ENCODE results near the gene PRR14L.

PRR14L gene

GRCh38 chr22:31753005-31753633 lies 3.2 kb upstream of the PRR14L start:
- ChIA-PET CTCF (interaction anchor here (0.6 to 2.5 kb wide), 2 partner anchors 65 to 217 kb away, joined by 5 to 11 read pairs; no protein-coding TSS in a partner anchor), POLR2A (interaction anchor here (0.6 to 2.9 kb wide), 29 partner anchors 9 to 241 kb away, joined by 3 to 35 read pairs (median 5); partner anchors contain the start of genes PISD and YWHAH)
- TF ChIP-seq FOXM1 (IDR thresholded peaks at IDR 0.05; ENCODE audit: borderline replicate concordance) (no peak), ARNT (IDR thresholded peaks at IDR 0.05) (no peak), ELF4 (IDR thresholded peaks at IDR 0.05) (no peak), PKNOX1 (IDR thresholded peaks at IDR 0.05) (no peak), FOXK2 (IDR thresholded peaks at IDR 0.05) (no peak), SP1 (IDR thresholded peaks at IDR 0.05) (no peak), FOXA1 (IDR thresholded peaks at IDR 0.05) (no peak)
- DNase-seq (ENCODE audit: extremely low spot score), result peak; percentile 54

- ChIA-PET POLR2A (interaction anchor here (0.6 to 2.9 kb wide), 22 partner anchors 8 to 1431 kb away, joined by 3 to 35 read pairs (median 6); partner anchors contain the start of genes PISD and YWHAH), CTCF (interaction anchor here (2.5 kb wide), 1 partner anchor 218 kb away, joined by 11 read pairs; no protein-coding TSS in a partner anchor)
- no peak for DNase-seq (ENCODE audit: extremely low spot score)
These were observed 2.3 kb upstream of the PRR14L start for GRCh38 chr22:31752096-31752847.

GRCh38 chr22:31750365-31751284 lies 693 bp upstream of the PRR14L start:
- TF ChIP-seq LEF1 (IDR thresholded peaks at IDR 0.05; ENCODE audit: borderline replicate concordance), result no peak
- TF ChIP-seq HDGF (IDR thresholded peaks at IDR 0.05; ENCODE audit: borderline replicate concordance), result no peak
- no peak for TF ChIP-seq TARDBP (IDR thresholded peaks at IDR 0.05)
- no peak for TF ChIP-seq BHLHE40 (IDR thresholded peaks at IDR 0.05; ENCODE audit: borderline replicate concordance)
- TF ChIP-seq PKNOX1 (IDR thresholded peaks at IDR 0.05), result no peak
- TF ChIP-seq ELF4 (IDR thresholded peaks at IDR 0.05), result no peak
- TF ChIP-seq L3MBTL2 (conservative IDR thresholded peaks at IDR 0.05), result no peak
- TF ChIP-seq FOXK2 (IDR thresholded peaks at IDR 0.05), result no peak
- no peak for TF ChIP-seq NFRKB (IDR thresholded peaks at IDR 0.05)
- TF ChIP-seq FOXA1 (IDR thresholded peaks at IDR 0.05), result no peak
- TF ChIP-seq SP1 (IDR thresholded peaks at IDR 0.05), result no peak
- TF ChIP-seq ZNF384 (IDR thresholded peaks at IDR 0.05), result no peak
- no peak for TF ChIP-seq CTBP1 (IDR thresholded peaks at IDR 0.05; ENCODE audit: borderline replicate concordance)
- no peak for TF ChIP-seq FOXM1 (IDR thresholded peaks at IDR 0.05; ENCODE audit: borderline replicate concordance)
- TF ChIP-seq SUZ12 (IDR thresholded peaks at IDR 0.05), result no peak
- TF ChIP-seq ARNT (IDR thresholded peaks at IDR 0.05), result no peak
- POLR2A ChIA-PET, result interaction anchor here (1.5 kb wide), 1 partner anchor 89 kb away, joined by 7 read pairs; the partner anchor contains the start of gene PISD
- no peak for DNase-seq (ENCODE audit: extremely low spot score)
- CTCF ChIA-PET, result interaction anchor here (0.7 kb wide), 1 partner anchor 217 kb away, joined by 3 read pairs; no protein-coding TSS in a partner anchor

More at GRCh38 chr22:31752096-31752847, 2.3 kb upstream of the PRR14L start:
- TF ChIP-seq ARNT (IDR thresholded peaks at IDR 0.05) (no peak), BHLHE40 (IDR thresholded peaks at IDR 0.05; ENCODE audit: borderline replicate concordance) (no peak), FOXA1 (IDR thresholded peaks at IDR 0.05) (no peak), ELF4 (IDR thresholded peaks at IDR 0.05) (no peak), HDGF (IDR thresholded peaks at IDR 0.05; ENCODE audit: borderline replicate concordance) (no peak)

GRCh38 chr22:31748490-31748889 lies 1.4 kb downstream of the PRR14L start:
- no peak for DNase-seq (ENCODE audit: extremely low spot score)
- TF ChIP-seq FOXM1 (IDR thresholded peaks at IDR 0.05; ENCODE audit: borderline replicate concordance) (no peak), TARDBP (IDR thresholded peaks at IDR 0.05) (no peak), ELF4 (IDR thresholded peaks at IDR 0.05) (no peak), PKNOX1 (IDR thresholded peaks at IDR 0.05) (no peak), FOXK2 (IDR thresholded peaks at IDR 0.05) (no peak), NFRKB (IDR thresholded peaks at IDR 0.05) (no peak), SP1 (IDR thresholded peaks at IDR 0.05) (no peak), ZNF384 (IDR thresholded peaks at IDR 0.05) (no peak), CTBP1 (IDR thresholded peaks at IDR 0.05; ENCODE audit: borderline replicate concordance) (no peak), ARNT (IDR thresholded peaks at IDR 0.05) (no peak), L3MBTL2 (conservative IDR thresholded peaks at IDR 0.05) (no peak), HDGF (IDR thresholded peaks at IDR 0.05; ENCODE audit: borderline replicate concordance) (no peak), BHLHE40 (IDR thresholded peaks at IDR 0.05; ENCODE audit: borderline replicate concordance) (no peak), LEF1 (IDR thresholded peaks at IDR 0.05; ENCODE audit: borderline replicate concordance) (no peak), SUZ12 (IDR thresholded peaks at IDR 0.05) (no peak), FOXA1 (IDR thresholded peaks at IDR 0.05) (no peak)
- ChIA-PET POLR2A (no interaction called here), CTCF (interaction anchor here (1.0 kb wide), 1 partner anchor 68 kb away, joined by 3 read pairs; no protein-coding TSS in a partner anchor)

GRCh38 chr22:31747441-31747840 lies 2.5 kb downstream of the PRR14L start:
- POLR2A ChIA-PET, result no interaction called here
- CTCF ChIA-PET, result no interaction called here
- TF ChIP-seq FOXK2 (IDR thresholded peaks at IDR 0.05) (no peak), ZNF384 (IDR thresholded peaks at IDR 0.05) (no peak), CTBP1 (IDR thresholded peaks at IDR 0.05; ENCODE audit: borderline replicate concordance) (no peak), HDGF (IDR thresholded peaks at IDR 0.05; ENCODE audit: borderline replicate concordance) (no peak), SP1 (IDR thresholded peaks at IDR 0.05) (no peak), FOXM1 (IDR thresholded peaks at IDR 0.05; ENCODE audit: borderline replicate concordance) (no peak), NFRKB (IDR thresholded peaks at IDR 0.05) (no peak), PKNOX1 (IDR thresholded peaks at IDR 0.05) (no peak), L3MBTL2 (conservative IDR thresholded peaks at IDR 0.05) (no peak)
- no peak for DNase-seq (ENCODE audit: extremely low spot score)

Data from HEK293T (cell line).